Endothelial cell (in vitro differentiated cells): Measurements from ENCODE around the gene CCL1. TPM values are rescaled to one million over a fixed set of nuclear protein-coding genes. Genes with fewer than 3 reads are reported as not detected.

Experiments
- DNase-seq: peaks from one replicate; pipeline ENCODE4 v3.0.0; 2021; ENCODE audit warnings: low spot score
- H3K27ac Mint-ChIP-seq: one replicate; pipeline ENCODE4 v1.8.0; 2021; ENCODE audit warnings: mixed read lengths, inconsistent platforms; ENCODE audit not compliant: unreplicated experiment
- H3K27me3 Mint-ChIP-seq: one replicate; pipeline ENCODE4 v1.8.0; 2021; ENCODE audit warnings: mild to moderate bottlenecking, moderate library complexity, mixed read lengths, inconsistent platforms; ENCODE audit not compliant: unreplicated experiment
- H3K36me3 Mint-ChIP-seq: one replicate; pipeline ENCODE4 v1.8.0; 2021; ENCODE audit warnings: mild to moderate bottlenecking, low read depth, mixed read lengths, inconsistent platforms; ENCODE audit not compliant: unreplicated experiment
- H3K4me1 Mint-ChIP-seq: one replicate; pipeline ENCODE4 v1.8.0; 2021; ENCODE audit warnings: mild to moderate bottlenecking, mixed read lengths, inconsistent platforms; ENCODE audit not compliant: unreplicated experiment
- H3K4me3 Mint-ChIP-seq: one replicate; pipeline ENCODE4 v1.8.0; 2021; ENCODE audit warnings: mild to moderate bottlenecking, mixed read lengths, inconsistent platforms; ENCODE audit not compliant: unreplicated experiment
- H3K9me3 Mint-ChIP-seq: one replicate; pipeline ENCODE4 v1.8.0; 2021; ENCODE audit warnings: mixed read lengths, inconsistent platforms; ENCODE audit not compliant: unreplicated experiment
- CTCF ChIP-seq: fragments of 200-600 bp; sonication (generic); IDR thresholded peaks from one replicate; pipeline ENCODE4 v1.5.0; 2021; ENCODE audit warnings: antibody characterized with exemption; ENCODE audit not compliant: unreplicated experiment
- total RNA-seq: library from RNA; stranded (reverse); fragmentation: NEBNext Ultra II Directional; extraction: Animal tissue kit (Norgen Biotek cat#: 25700); gene quantifications from one replicate; pipeline ENCODE4 v1.2.1, GENCODE V29; 2021; ENCODE audit not compliant: unreplicated experiment

Gene CCL1
- total RNA-seq, 1 donor from 2014 or later: not detected

GRCh38 chr17:34389126-34389750, 26.2 kb upstream of the CCL1 start:
- TF ChIP-seq CTCF: no peak
- no peaks in the 10 kb centered on the region for H3K9me3 Mint-ChIP-seq
- DNase-seq: no peak
- H3K4me1 Mint-ChIP-seq: peaks cover 16% of the 10 kb centered on the region
- H3K36me3 Mint-ChIP-seq: no peaks in the 10 kb centered on the region
- H3K27ac Mint-ChIP-seq: no peak overlapping the region
- peaks cover 4% of the 10 kb centered on the region for H3K27me3 Mint-ChIP-seq
- no peak overlapping the region for H3K4me3 Mint-ChIP-seq

- H3K4me3 Mint-ChIP-seq: no peak overlapping the region
- no peaks in the 10 kb centered on the region for H3K9me3 Mint-ChIP-seq
- TF ChIP-seq CTCF: no peak
- H3K36me3 Mint-ChIP-seq: no peaks in the 10 kb centered on the region
- H3K4me1 Mint-ChIP-seq: peaks cover 20% of the 10 kb centered on the region
- no peak overlapping the region for H3K27ac Mint-ChIP-seq
- no peak for DNase-seq
- peaks cover 2% of the 10 kb centered on the region for H3K27me3 Mint-ChIP-seq
Observed at GRCh38 chr17:34387566-34387965, 24.5 kb upstream of the CCL1 start.

GRCh38 chr17:34386697-34387550, 23.9 kb upstream of the CCL1 start:
- Mint-ChIP-seq H3K36me3 (no peaks in the 10 kb centered on the region), H3K27ac (no peak overlapping the region), H3K4me1 (peaks cover 20% of the 10 kb centered on the region), H3K27me3 (peaks cover 2% of the 10 kb centered on the region), H3K4me3 (no peak overlapping the region), H3K9me3 (no peaks in the 10 kb centered on the region)
- DNase-seq: no peak
- no peak for TF ChIP-seq CTCF

- Mint-ChIP-seq H3K36me3 (no peaks in the 10 kb centered on the region), H3K9me3 (no peaks in the 10 kb centered on the region), H3K4me1 (peaks cover 20% of the 10 kb centered on the region), H3K4me3 (no peak overlapping the region), H3K27me3 (peaks cover 2% of the 10 kb centered on the region), H3K27ac (no peak overlapping the region)
- TF ChIP-seq CTCF: no peak
- no peak for DNase-seq
Observed at GRCh38 chr17:34386343-34386696, 23.3 kb upstream of the CCL1 start.
